Peyer's patch (tissue), 4 donors: Measurements from ENCODE around the gene TMCC3. TPM values are rescaled to one million over a fixed set of nuclear protein-coding genes. Genes with fewer than 3 reads are reported as not detected.

Experiments
- DNase-seq, 3 donors: peaks; one replicate each; pipeline ENCODE4 v3.0.0-alpha.2; 2017 to 2019
- H3K27ac ChIP-seq, 4 donors: fragments of 200-600 bp; sonication (generic); one replicate each; pipeline ENCODE4 v1.5.1; 2016 to 2019
- H3K27me3 ChIP-seq, 2 donors: fragments of 200-600 bp; sonication (generic); one replicate each; pipeline ENCODE4 v1.5.1; 2019
- H3K36me3 ChIP-seq, 3 donors: fragments of 200-600 bp; sonication (generic); one replicate each; pipeline ENCODE4 v1.5.1; 2016 to 2019
- H3K4me1 ChIP-seq, 4 donors: fragments of 200-600 bp; sonication (generic); one replicate each; pipeline ENCODE4 v1.5.1; 2016 to 2019
- H3K4me3 ChIP-seq, 4 donors: fragments of 200-600 bp; sonication (generic); 1 replicate in 3 of 4; 2 replicates in 1 of 4; pipeline ENCODE4 v1.5.1; 2016 to 2019; ENCODE audit warnings: mild to moderate bottlenecking in 1 of 4
- H3K9me3 ChIP-seq, 4 donors: fragments of 200-600 bp; sonication (generic); one replicate each; pipeline ENCODE4 v1.5.1; 2016 to 2019; ENCODE audit warnings: mild to moderate bottlenecking in 1 of 4
- CTCF ChIP-seq, 6 experiments: fragments of 450-650 bp in 4 of 6; fragments of 200-600 bp in 2 of 6; sonication (generic) in 1 of 6; IDR thresholded peaks; one replicate each; pipeline ENCODE4 v1.5.1; 2017 to 2019; ENCODE audit warnings: antibody characterized with exemption in 6 of 6, mild to moderate bottlenecking in 3 of 6, moderate library complexity in 1 of 6
- POLR2A ChIP-seq, 2 donors: fragments of 450-650 bp; IDR thresholded peaks; one replicate each; pipeline ENCODE4 v1.5.1; 2017; ENCODE audit warnings: antibody characterized with exemption in 2 of 2, mild to moderate bottlenecking in 2 of 2, moderate library complexity in 2 of 2
- total RNA-seq, 4 donors: library from RNA; depleted of rRNA; stranded (reverse); fragments of >200 nt; gene quantifications; one replicate each; pipeline ENCODE4 v1.1.0, GENCODE V29; 2016

TMCC3 gene
- total RNA-seq, 4 donors from 2014 or later: 15.7 to 50.3 (median 32.1) TPM

- H3K27me3 ChIP-seq: no peaks in the 10 kb centered on the region
- H3K4me3 ChIP-seq: peak overlapping the region in 2 of 4 donors; percentile 84 to 99
Measured at GRCh38 chr12:94648578-94648977, 1.8 kb downstream of the TMCC3 start.

GRCh38 chr12:94644141-94644979, 6.0 kb downstream of the TMCC3 start:
- H3K9me3 ChIP-seq: no peaks in the 10 kb centered on the region
- TF ChIP-seq CTCF (IDR thresholded peaks at IDR 0.05) (no peak), POLR2A (IDR thresholded peaks at IDR 0.05) (no peak)
- no peaks in the 10 kb centered on the region for H3K36me3 ChIP-seq
- peak overlapping the region in 1 of 4 donors; percentile 4 for H3K4me3 ChIP-seq
- peaks cover 0 to 5% (median 1%) of the 10 kb centered on the region in 4 donors for H3K4me1 ChIP-seq
- H3K27ac ChIP-seq: peak overlapping the region in 3 of 4 donors; percentile 41 to 59 (median 53)
- H3K27me3 ChIP-seq: no peaks in the 10 kb centered on the region
- peak in 2 of 3 donors; percentile 46 to 67 for DNase-seq

More at GRCh38 chr12:94648578-94648977, 1.8 kb downstream of the TMCC3 start:
- Histone ChIP-seq H3K4me1 (peaks cover 0 to 5% (median 2%) of the 10 kb centered on the region in 4 donors), H3K36me3 (no peaks in the 10 kb centered on the region), H3K9me3 (no peaks in the 10 kb centered on the region), H3K27ac (no peak overlapping the region)
- no peak for DNase-seq
- no peak for TF ChIP-seq POLR2A (IDR thresholded peaks at IDR 0.05)
- TF ChIP-seq CTCF (IDR thresholded peaks at IDR 0.05): no peak

GRCh38 chr12:94643606-94644005, 6.8 kb downstream of the TMCC3 start:
- peak overlapping the region in 2 of 4 donors; percentile 41 to 59 for H3K27ac ChIP-seq
- H3K27me3 ChIP-seq: no peaks in the 10 kb centered on the region

GRCh38 chr12:94641283-94641682, 9.1 kb downstream of the TMCC3 start:
- peaks cover 0 to 6% (median 0%) of the 10 kb centered on the region in 4 donors for H3K4me1 ChIP-seq
- H3K9me3 ChIP-seq: no peaks in the 10 kb centered on the region
- H3K27ac ChIP-seq: no peak overlapping the region
- no peak for TF ChIP-seq POLR2A (IDR thresholded peaks at IDR 0.05)
- TF ChIP-seq CTCF (IDR thresholded peaks at IDR 0.05): no peak
- H3K27me3 ChIP-seq: no peaks in the 10 kb centered on the region
- no peak for DNase-seq
- H3K4me3 ChIP-seq: no peak overlapping the region
- H3K36me3 ChIP-seq: no peaks in the 10 kb centered on the region

More at GRCh38 chr12:94643606-94644005, 6.8 kb downstream of the TMCC3 start:
- TF ChIP-seq CTCF (IDR thresholded peaks at IDR 0.05) (no peak), POLR2A (IDR thresholded peaks at IDR 0.05) (no peak)
- Histone ChIP-seq H3K4me1 (no peaks in the 10 kb centered on the region), H3K4me3 (no peak overlapping the region), H3K9me3 (no peaks in the 10 kb centered on the region), H3K36me3 (no peaks in the 10 kb centered on the region)
- DNase-seq: peak in 1 of 3 donors; percentile 45

- Histone ChIP-seq H3K4me3 (no peak overlapping the region), H3K9me3 (no peaks in the 10 kb centered on the region), H3K27me3 (no peaks in the 10 kb centered on the region), H3K27ac (peak overlapping the region in 1 of 4 donors; percentile 51), H3K36me3 (no peaks in the 10 kb centered on the region), H3K4me1 (peaks cover 0 to 6% (median 0%) of the 10 kb centered on the region in 4 donors)
- TF ChIP-seq POLR2A (IDR thresholded peaks at IDR 0.05) (no peak), CTCF (IDR thresholded peaks at IDR 0.05) (no peak)
- DNase-seq: peak in 1 of 3 donors; percentile 51
Measured at GRCh38 chr12:94640134-94640928, 10.0 kb downstream of the TMCC3 start.
